DMS 273 (cell line): ENCODE data around the gene CHML.

Source experiments
- DNase-seq: peaks from one replicate; lab custom pipeline; 2025; ENCODE audit not compliant: unreplicated experiment; lab: John Stamatoyannopoulos, UW

Gene CHML

DNA sequence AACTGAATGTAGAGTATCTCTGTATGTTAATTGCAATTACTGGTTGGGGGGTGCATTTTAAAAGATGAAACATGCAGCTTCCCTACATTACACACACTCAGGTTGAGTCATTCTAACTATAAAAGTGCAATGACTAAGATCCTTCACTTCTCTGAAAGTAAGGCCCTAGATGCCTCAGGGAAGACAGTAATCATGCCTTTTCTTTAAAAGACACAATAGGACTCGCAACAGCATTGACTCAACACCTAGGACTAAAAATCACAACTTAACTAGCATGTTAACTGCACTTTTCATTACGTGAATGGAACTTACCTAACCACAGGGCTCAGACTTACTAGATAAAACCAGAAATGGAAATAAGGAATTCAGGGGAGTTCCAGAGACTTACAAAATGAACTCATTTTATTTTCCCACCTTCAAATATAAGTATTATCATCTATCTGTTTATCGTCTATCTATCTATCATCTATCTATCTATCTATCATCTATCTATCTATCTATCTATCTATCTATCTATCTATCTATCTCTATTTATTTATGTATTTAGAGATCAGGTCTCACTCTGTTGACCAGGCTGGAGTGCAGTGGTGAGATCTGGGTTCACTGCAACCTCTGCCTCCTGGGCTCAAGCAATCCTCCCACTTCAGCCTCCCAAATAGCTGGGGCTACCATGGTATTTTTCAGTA, 47.8 kb downstream of the CHML start:
- no peak for DNase-seq

DNA sequence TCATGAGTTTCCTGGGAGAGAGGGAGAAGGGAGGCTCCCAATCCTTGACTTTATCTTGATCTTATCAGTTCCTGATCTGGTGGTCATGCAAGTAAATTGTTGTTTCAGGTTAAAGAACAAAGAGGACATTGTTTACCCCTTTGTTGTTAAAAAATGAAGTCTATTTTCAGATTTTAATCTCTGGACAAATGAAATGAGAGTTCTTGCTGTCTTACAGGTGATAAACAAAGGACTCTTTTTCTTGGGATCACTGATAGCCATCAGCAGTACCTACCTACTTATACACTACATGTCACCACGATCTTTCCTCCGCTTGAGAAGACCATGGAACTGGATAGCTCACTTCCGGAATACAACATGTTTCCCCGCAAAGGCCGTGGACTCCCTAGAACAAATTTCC, 48.4 kb downstream of the CHML start:
- DNase-seq, result no peak

DNA sequence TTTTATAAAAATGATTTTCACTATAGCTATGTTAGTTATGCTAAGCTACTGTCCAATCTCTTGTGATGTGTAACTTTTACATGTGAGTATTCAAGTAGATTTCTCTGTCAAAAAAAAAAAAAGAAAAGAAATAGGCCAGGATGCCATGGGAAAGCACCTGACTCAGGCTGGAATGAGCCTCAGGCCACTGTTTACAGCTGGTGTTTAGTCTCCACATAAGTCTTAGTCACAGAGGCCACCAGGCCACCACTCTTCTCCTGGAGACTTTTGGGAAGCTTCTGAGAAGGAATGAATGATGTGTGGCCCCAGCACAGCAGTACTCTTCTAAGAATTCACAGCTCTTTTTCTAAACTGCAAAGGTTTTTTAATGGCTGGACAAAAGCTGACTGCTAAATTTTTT, 48.9 kb downstream of the CHML start:
- no peak for DNase-seq

DNA sequence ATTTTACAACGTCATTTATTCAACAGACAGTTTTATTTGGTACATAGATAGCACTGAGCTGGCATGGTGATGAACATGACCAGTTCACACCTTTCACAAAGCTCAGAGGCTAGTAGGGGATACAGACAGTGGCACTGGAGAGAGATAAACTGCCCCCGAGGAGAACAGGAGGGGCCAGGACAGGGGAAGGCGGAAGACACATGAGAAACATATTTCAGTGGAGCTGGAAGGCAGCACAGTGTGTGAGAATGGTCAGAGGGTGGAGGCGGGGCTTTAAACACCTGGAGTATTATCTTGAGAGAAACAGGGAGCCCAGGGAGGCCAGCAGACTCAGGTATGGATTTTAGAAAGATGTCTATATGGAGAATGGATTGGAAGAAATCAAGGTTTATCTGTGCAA, 49.5 kb downstream of the CHML start:
- no peak for DNase-seq
